ENCODE data around the gene RBPJL. TPM values are rescaled to one million over a fixed set of nuclear protein-coding genes. Genes with fewer than 3 reads are reported as not detected.
"Not testable (repeated sequence)": the region's sequence is repeated elsewhere in the genome, so short reads cannot be mapped to it uniquely, and the experiment has no call there.

RBPJL gene
- total and polyA plus RNA-seq, 3 donors from 2014 or later: 0.26 to 1.1 (median 0.43) TPM

DNA sequence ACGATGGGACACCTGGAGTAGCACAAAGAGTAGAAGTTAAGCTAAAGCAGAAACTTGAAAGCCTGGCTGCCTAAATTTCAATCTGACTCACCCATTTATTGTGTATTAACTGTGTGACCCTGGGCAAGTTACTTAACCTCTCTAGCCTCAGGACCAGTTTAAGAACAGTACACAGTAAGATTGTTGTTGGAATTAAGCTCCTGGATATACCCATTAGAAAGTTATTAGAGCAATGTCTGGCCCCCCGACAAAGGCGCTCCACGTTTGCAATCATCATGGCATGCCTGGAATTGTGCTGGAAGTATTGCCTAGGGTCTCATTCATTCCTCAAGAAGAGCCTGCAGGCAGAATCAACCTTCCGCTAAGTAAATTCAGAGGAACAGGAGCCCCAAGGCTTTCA, 40.2 kb downstream of the RBPJL start:
- peak overlapping the region in 1 of 2 donors; percentile 76 for H3K4me3 ChIP-seq
- no peaks in the 10 kb centered on the region for H3K9me3 ChIP-seq
- no peaks in the 10 kb centered on the region for H3K36me3 ChIP-seq (ENCODE audit: low read depth, missing control alignments)
- intact Hi-C loops (cut with DNase I; ENCODE audit: low total_unique reads): no loop called here
- peak overlapping the region; percentile 80 to 85 for H3K27ac ChIP-seq
- 62 to 65% methylated on average over 5 of the region's 5 CpGs for WGBS, 2 donors
- H3K4me1 ChIP-seq: peaks cover 19% of the 10 kb centered on the region
- TF ChIP-seq CTCF (IDR thresholded peaks at IDR 0.05) (no peak), POLR2A (IDR thresholded peaks at IDR 0.05) (no peak)
- no peak for DNase-seq
- no peaks in the 10 kb centered on the region for H3K27me3 ChIP-seq

DNA sequence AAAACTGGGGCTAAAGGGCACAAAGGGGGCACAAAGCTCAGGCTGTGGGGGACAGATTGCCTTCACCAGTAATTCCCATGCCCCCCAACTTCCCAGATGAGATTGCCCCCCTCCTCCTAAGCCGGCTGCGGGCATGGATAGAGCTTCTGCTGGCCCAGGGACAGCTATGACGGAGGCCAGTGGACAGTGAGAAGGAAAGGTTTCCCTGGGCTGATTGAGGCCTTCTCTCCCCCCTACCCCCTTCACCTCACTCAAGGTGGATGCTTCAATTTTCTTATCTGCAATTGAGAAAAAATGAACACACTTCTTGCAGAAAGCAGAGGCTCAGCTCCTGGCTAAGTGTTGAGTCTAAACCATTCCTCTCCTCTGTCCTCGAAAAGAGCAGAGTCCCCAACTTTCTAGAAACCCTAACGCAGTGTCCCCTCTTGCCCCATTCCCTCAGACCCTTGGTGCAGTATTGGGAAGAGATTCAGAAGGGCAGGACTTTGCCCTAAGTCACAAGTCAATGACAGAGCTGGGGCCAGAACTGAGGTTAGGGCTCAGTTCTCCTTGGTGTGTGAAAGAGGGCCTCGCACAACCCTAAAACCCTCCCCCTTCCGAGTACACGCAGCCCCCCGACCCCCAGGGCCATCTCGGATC, 40.8 kb downstream of the RBPJL start:
- H3K4me3 ChIP-seq: peak overlapping the region; percentile 61 to 76
- intact Hi-C loops (cut with DNase I; ENCODE audit: low total_unique reads): no loop called here
- H3K4me1 ChIP-seq: peaks cover 14% of the 10 kb centered on the region
- no peak for DNase-seq
- peak overlapping the region; percentile 80 to 85 for H3K27ac ChIP-seq
- no peak for TF ChIP-seq CTCF (IDR thresholded peaks at IDR 0.05)
- no peak for TF ChIP-seq POLR2A (IDR thresholded peaks at IDR 0.05)
- 17 to 32% methylated on average over 6 to 10 of the region's 10 CpGs for WGBS, 2 donors
- H3K36me3 ChIP-seq (ENCODE audit: low read depth, missing control alignments): no peaks in the 10 kb centered on the region
- H3K9me3 ChIP-seq: no peaks in the 10 kb centered on the region
- no peaks in the 10 kb centered on the region for H3K27me3 ChIP-seq

- intact Hi-C loops (cut with DNase I; ENCODE audit: low total_unique reads): no loop called here
- Histone ChIP-seq H3K36me3 (ENCODE audit: low read depth, missing control alignments) (no peaks in the 10 kb centered on the region), H3K4me3 (peak within 1 kb of the TSS; percentile 61 to 76), H3K27me3 (no peaks in the 10 kb centered on the region), H3K27ac (peak within 1 kb of the TSS; percentile 80 to 85), H3K9me3 (no peaks in the 10 kb centered on the region), H3K4me1 (peaks cover 6% of the 10 kb centered on the region)
- TF ChIP-seq CTCF (IDR thresholded peaks at IDR 0.05) (no peak), POLR2A (IDR thresholded peaks at IDR 0.05) (no peak)
- 2 to 21% methylated on average over 2 to 51 of the region's 77 CpGs for WGBS, 2 donors
- peak; percentile 69 for DNase-seq
These were observed 41.5 kb downstream of the RBPJL start, which contains the start of gene SDC4 for GRCh38 chr20:45347936-45348778. Gene SDC4, minus strand, starts transcription at chr20:45348424. Its CDS starts 40 bp downstream, at chr20:45348384.

DNA sequence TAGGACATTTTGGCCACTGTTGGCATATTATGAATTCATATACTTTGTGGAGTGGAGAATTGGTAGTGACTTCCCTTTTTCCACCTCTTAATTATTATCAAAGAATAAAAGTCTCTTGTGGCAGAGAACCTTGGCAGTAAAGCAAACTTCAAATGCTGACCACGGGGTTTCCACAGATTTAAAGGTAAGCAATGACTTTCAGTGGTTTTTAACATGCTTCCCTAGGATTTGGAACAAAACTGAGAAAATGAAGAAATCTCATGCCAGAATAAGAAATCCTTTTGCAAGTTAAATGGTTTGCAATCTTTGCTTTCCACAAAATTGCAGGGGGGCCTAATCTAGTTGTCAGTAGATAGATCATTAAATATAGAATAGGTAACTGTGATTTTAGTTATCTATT, 43.6 kb downstream of the RBPJL start:
- H3K27me3 ChIP-seq: no peaks in the 10 kb centered on the region
- no peaks in the 10 kb centered on the region for H3K9me3 ChIP-seq
- 74 to 91% methylated on average over 1 of the region's 1 CpG for WGBS, 2 donors
- no peak overlapping the region for H3K4me3 ChIP-seq
- H3K27ac ChIP-seq: no peak overlapping the region
- intact Hi-C loops (cut with DNase I; ENCODE audit: low total_unique reads): no loop called here
- H3K36me3 ChIP-seq (ENCODE audit: low read depth, missing control alignments): no peaks in the 10 kb centered on the region
- DNase-seq: no peak
- no peaks in the 10 kb centered on the region for H3K4me1 ChIP-seq
- TF ChIP-seq POLR2A (IDR thresholded peaks at IDR 0.05) (no peak), CTCF (IDR thresholded peaks at IDR 0.05) (no peak)

DNA sequence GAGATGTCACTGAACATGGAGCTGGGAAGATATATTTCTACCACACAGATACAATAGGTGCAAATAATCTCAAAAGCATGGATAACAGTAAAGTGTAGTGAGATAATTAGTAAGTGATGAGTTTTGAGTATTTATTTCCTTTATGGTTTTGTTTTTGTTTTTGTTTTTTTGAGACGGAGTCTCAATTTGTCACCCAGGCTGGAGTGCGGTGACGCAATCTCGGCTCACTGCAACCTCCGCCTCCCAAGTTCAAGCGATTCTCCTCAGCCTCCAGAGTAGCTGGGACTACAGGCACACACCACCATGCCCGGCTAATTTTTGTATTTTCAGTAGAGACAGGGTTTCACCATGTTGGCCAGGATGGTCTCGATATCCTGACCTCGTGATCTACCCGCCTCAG, 44.2 kb downstream of the RBPJL start:
- H3K27ac ChIP-seq; H3K27me3 ChIP-seq; DNase-seq; intact Hi-C loops (cut with DNase I; ENCODE audit: low total_unique reads); H3K36me3 ChIP-seq (ENCODE audit: low read depth, missing control alignments); H3K9me3 ChIP-seq; H3K4me3 ChIP-seq; H3K4me1 ChIP-seq: not testable (repeated sequence)
- WGBS, 2 donors: 91 to 93% methylated on average over 10 of the region's 10 CpGs

All from testis (tissue), 3 donors.